ENCODE data around the gene CATSPERZ. TPM values are rescaled to one million over a fixed set of nuclear protein-coding genes. Genes with fewer than 3 reads are reported as not detected.

The CATSPERZ gene
- total RNA-seq, 1 donor from 2014 or later, result not detected

GRCh38 chr11:64263947-64264317, 36.2 kb upstream of the CATSPERZ start:
- no peak for DNase-seq (ENCODE audit: low read depth)

GRCh38 chr11:64264371-64264852, 35.7 kb upstream of the CATSPERZ start:
- DNase-seq (ENCODE audit: low read depth), result no peak

GRCh38 chr11:64265176-64266160, 34.7 kb upstream of the CATSPERZ start:
- no peak for DNase-seq (ENCODE audit: low read depth)

- no peak for DNase-seq (ENCODE audit: low read depth)
These were observed 33.8 kb upstream of the CATSPERZ start for GRCh38 chr11:64266339-64266738.

- peak; percentile 42 for DNase-seq (ENCODE audit: low read depth)
These were observed 32.8 kb upstream of the CATSPERZ start for GRCh38 chr11:64267207-64267945.

- peak; percentile 57 for DNase-seq (ENCODE audit: low read depth)
These were observed 31.9 kb upstream of the CATSPERZ start for GRCh38 chr11:64268025-64268892.

GRCh38 chr11:64268893-64269539, 31.1 kb upstream of the CATSPERZ start:
- peak; percentile 59 for DNase-seq (ENCODE audit: low read depth)

- peak; percentile 100 for DNase-seq (ENCODE audit: low read depth)
These were observed 30.5 kb upstream of the CATSPERZ start for GRCh38 chr11:64269540-64270220.

- DNase-seq (ENCODE audit: low read depth), result no peak
These were observed 24.9 kb upstream of the CATSPERZ start for GRCh38 chr11:64275031-64275800.

GRCh38 chr11:64275841-64276240, 24.3 kb upstream of the CATSPERZ start:
- DNase-seq (ENCODE audit: low read depth), result no peak

GRCh38 chr11:64276653-64277431, 23.3 kb upstream of the CATSPERZ start:
- DNase-seq (ENCODE audit: low read depth), result no peak

GRCh38 chr11:64278576-64279190, 21.5 kb upstream of the CATSPERZ start:
- DNase-seq (ENCODE audit: low read depth), result no peak

GRCh38 chr11:64281957-64282770, 18.0 kb upstream of the CATSPERZ start:
- DNase-seq (ENCODE audit: low read depth), result no peak

GRCh38 chr11:64283092-64283491, 17.1 kb upstream of the CATSPERZ start:
- no peak for DNase-seq (ENCODE audit: low read depth)

- DNase-seq (ENCODE audit: low read depth), result peak; percentile 93
These were observed 15.9 kb upstream of the CATSPERZ start, which contains the start of gene BAD for GRCh38 chr11:64284048-64284961. Gene BAD (minus strand): TSS chr11:64284665. CDS start chr11:64284368, 297 bp downstream.

Data from myocyte (in vitro differentiated cells).